Activated CD8-positive, alpha-beta T cell treated with anti-CD3 and anti-CD28 coated beads for 36 hours (primary cell): ENCODE measurements around the gene TUBA4B. TPM values are rescaled to one million over a fixed set of nuclear protein-coding genes. Genes with fewer than 3 reads are reported as not detected.

Experiments used
- ATAC-seq: fragments of 200-7000 bp; cut with Tn5 transposase; one replicate; pipeline ENCODE4 v1.10.0; 2021; ENCODE audit warnings: mild to moderate bottlenecking, moderate library complexity
- CTCF ChIA-PET: fragments of 350-600 bp; sonication (Branson Sonifier 250); formaldehyde crosslinking; loops from one replicate; lab custom pipeline; 2021; ENCODE audit warnings: antibody characterized with exemption; lab: Charles Lee
- POLR2A ChIA-PET: fragments of 350-600 bp; sonication (Branson Sonifier 250); formaldehyde crosslinking; loops from one replicate; lab custom pipeline; 2021; ENCODE audit warnings: antibody characterized with exemption; lab: Charles Lee
- DNase-seq: peaks from one replicate; pipeline ENCODE4 v3.0.0-alpha.2; 2020
- H3K27ac Mint-ChIP-seq: one replicate; pipeline ENCODE4 v1.8.0; 2021; ENCODE audit warnings: mild to moderate bottlenecking, mixed read lengths
- H3K27me3 Mint-ChIP-seq: one replicate; pipeline ENCODE4 v1.8.0; 2021; ENCODE audit warnings: mixed read lengths
- H3K36me3 Mint-ChIP-seq: one replicate; pipeline ENCODE4 v1.8.0; 2021; ENCODE audit warnings: low read depth, mixed read lengths
- H3K4me1 Mint-ChIP-seq: one replicate; pipeline ENCODE4 v1.8.0; 2021; ENCODE audit warnings: low read depth, mixed read lengths
- H3K4me3 Mint-ChIP-seq: one replicate; pipeline ENCODE4 v1.8.0; 2021; ENCODE audit warnings: mild to moderate bottlenecking, moderate library complexity, mixed read lengths
- H3K9me3 Mint-ChIP-seq: one replicate; pipeline ENCODE4 v1.8.0; 2021; ENCODE audit warnings: mixed read lengths
- CTCF ChIP-seq: fragments of 200-600 bp; IDR thresholded peaks from one replicate; pipeline ENCODE4 v1.8.0; 2022; ENCODE audit warnings: antibody characterized with exemption, mild to moderate bottlenecking
- intact Hi-C: fragments of 100-400 bp; cut with micrococcal nuclease; formaldehyde crosslinking; loops from one replicate; pipeline ENCODE4 v1.10.0; 2022
- total RNA-seq, 2 experiments: library from RNA; stranded (reverse); gene quantifications; one replicate each; pipeline ENCODE4 v1.2.3, GENCODE V29; 2021

Gene TUBA4B
- total RNA-seq, 2 experiments from 2014 or later, result not detected

GRCh38 chr2:219249203-219249980, 3.7 kb upstream of the TUBA4B start:
- peak overlapping the region; percentile 91 for H3K27ac Mint-ChIP-seq
- peaks cover 69% of the 10 kb centered on the region for H3K4me1 Mint-ChIP-seq
- no peaks in the 10 kb centered on the region for H3K9me3 Mint-ChIP-seq
- H3K36me3 Mint-ChIP-seq, result peaks cover 64% of the 10 kb centered on the region
- CTCF ChIA-PET, result interaction anchor here (0.8 to 10.1 kb wide), 13 partner anchors 10 to 191 kb away, joined by 3 to 132 read pairs (median 4); partner anchors contain the start of genes CNPPD1 and DNAJB2
- intact Hi-C loops, result loop anchor here (5.0 kb wide), 1 partner anchor 48 kb away; no protein-coding TSS in a partner anchor
- peak overlapping the region; percentile 68 for H3K4me3 Mint-ChIP-seq
- peak; percentile 43 for DNase-seq
- H3K27me3 Mint-ChIP-seq, result no peaks in the 10 kb centered on the region
- POLR2A ChIA-PET, result interaction anchor here (0.6 to 19.2 kb wide), 9 partner anchors 11 to 130 kb away, joined by 4 to 239 read pairs (median 6); partner anchors contain the start of genes ABCB6, ANKZF1, ATG9A and CNPPD1
- no peak for TF ChIP-seq CTCF
- ATAC-seq, result no peak

- Mint-ChIP-seq H3K27me3 (no peaks in the 10 kb centered on the region), H3K4me1 (peaks cover 66% of the 10 kb centered on the region), H3K36me3 (peaks cover 64% of the 10 kb centered on the region), H3K27ac (peak overlapping the region; percentile 91), H3K9me3 (no peaks in the 10 kb centered on the region), H3K4me3 (peak overlapping the region; percentile 68)
- ChIA-PET CTCF (interaction anchor here (0.8 to 10.1 kb wide), 10 partner anchors 11 to 192 kb away, joined by 3 to 132 read pairs (median 4); partner anchors contain the start of genes CNPPD1 and DNAJB2), POLR2A (interaction anchor here (1.2 to 19.2 kb wide), 6 partner anchors 12 to 77 kb away, joined by 4 to 239 read pairs (median 7); partner anchors contain the start of genes ABCB6, ANKZF1, ATG9A and CNPPD1)
- no peak for DNase-seq
- ATAC-seq, result no peak
- intact Hi-C loops, result no loop called here
- TF ChIP-seq CTCF, result no peak
These were observed 2.8 kb upstream of the TUBA4B start for GRCh38 chr2:219250049-219250781.

GRCh38 chr2:219251656-219252055, 1.4 kb upstream of the TUBA4B start:
- peak overlapping the region; percentile 93 for H3K27ac Mint-ChIP-seq
- intact Hi-C loops, result no loop called here
- TF ChIP-seq CTCF, result no peak
- peaks cover 64% of the 10 kb centered on the region for H3K36me3 Mint-ChIP-seq
- H3K4me3 Mint-ChIP-seq, result peak overlapping the region; percentile 77
- CTCF ChIA-PET, result interaction anchor here (1.3 to 10.1 kb wide), 7 partner anchors 9 to 81 kb away, joined by 3 to 132 read pairs (median 6); partner anchors contain the start of gene DNAJB2
- POLR2A ChIA-PET, result interaction anchor here (1.1 to 19.2 kb wide), 9 partner anchors 9 to 48 kb away, joined by 3 to 239 read pairs (median 19); partner anchors contain the start of genes ABCB6, ANKZF1, ATG9A and DNAJB2
- no peak for ATAC-seq
- no peak for DNase-seq
- H3K4me1 Mint-ChIP-seq, result peaks cover 69% of the 10 kb centered on the region
- H3K9me3 Mint-ChIP-seq, result no peaks in the 10 kb centered on the region
- H3K27me3 Mint-ChIP-seq, result no peaks in the 10 kb centered on the region

- CTCF ChIA-PET, result interaction anchor here (0.9 to 10.1 kb wide), 9 partner anchors 9 to 81 kb away, joined by 3 to 132 read pairs (median 6); partner anchors contain the start of gene DNAJB2
- Mint-ChIP-seq H3K27me3 (no peaks in the 10 kb centered on the region), H3K4me3 (peak overlapping the region; percentile 77), H3K36me3 (peaks cover 59% of the 10 kb centered on the region), H3K27ac (peak overlapping the region; percentile 93), H3K9me3 (no peaks in the 10 kb centered on the region), H3K4me1 (peaks cover 65% of the 10 kb centered on the region)
- intact Hi-C loops, result no loop called here
- POLR2A ChIA-PET, result interaction anchor here (1.1 to 19.2 kb wide), 13 partner anchors 7 to 52 kb away, joined by 3 to 239 read pairs (median 6); partner anchors contain the start of genes ABCB6, ANKZF1, ATG9A and DNAJB2
- ATAC-seq (no peak), DNase-seq (peak; percentile 55)
- TF ChIP-seq CTCF, result no peak
These were observed 959 bp upstream of the TUBA4B start for GRCh38 chr2:219252084-219252483.
